OCI-LY1 (cell line): ENCODE measurements around the gene NLRC3.

Experiments
- EZH2 ChIP-seq: fragments of 200-600 bp; sonication (generic), shearing (Covaris generic); IDR thresholded peaks from 2 replicates; pipeline ENCODE4 v1.8.0; 2017; ENCODE audit warnings: borderline replicate concordance, mixed run types, mild to moderate bottlenecking, antibody characterized with exemption, low read length, moderate library complexity, mixed read lengths
- TF ChIP-seq, protein P1 (sequence below): fragments of 200-600 bp; sonication (generic), shearing (Covaris generic); IDR thresholded peaks from 2 replicates; pipeline ENCODE4 v1.5.1; 2017; ENCODE audit warnings: mild to moderate bottlenecking, antibody characterized with exemption, low read length, moderate library complexity, mixed read lengths

DNA sequence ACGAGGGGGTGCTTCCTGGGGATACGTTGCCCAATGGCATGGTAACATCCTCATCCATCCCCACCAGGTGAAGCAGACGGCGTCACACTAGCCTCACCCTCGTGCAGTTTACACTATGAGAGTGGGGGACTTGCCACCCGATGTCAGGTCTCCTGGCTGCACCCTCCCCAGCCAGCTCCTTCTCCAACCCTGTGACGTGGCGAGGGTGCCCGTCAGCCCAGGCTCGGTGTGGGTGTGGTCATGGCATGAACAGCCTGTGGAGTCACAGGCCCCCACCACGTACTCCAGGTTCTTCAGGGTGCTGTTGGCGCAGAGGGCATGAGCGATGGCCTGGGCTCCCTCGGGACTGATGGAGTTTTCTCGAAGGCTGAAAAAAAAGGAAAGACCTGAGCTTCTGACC is 28.3 kb downstream of the NLRC3 start:
- TF ChIP-seq, protein P1, sequence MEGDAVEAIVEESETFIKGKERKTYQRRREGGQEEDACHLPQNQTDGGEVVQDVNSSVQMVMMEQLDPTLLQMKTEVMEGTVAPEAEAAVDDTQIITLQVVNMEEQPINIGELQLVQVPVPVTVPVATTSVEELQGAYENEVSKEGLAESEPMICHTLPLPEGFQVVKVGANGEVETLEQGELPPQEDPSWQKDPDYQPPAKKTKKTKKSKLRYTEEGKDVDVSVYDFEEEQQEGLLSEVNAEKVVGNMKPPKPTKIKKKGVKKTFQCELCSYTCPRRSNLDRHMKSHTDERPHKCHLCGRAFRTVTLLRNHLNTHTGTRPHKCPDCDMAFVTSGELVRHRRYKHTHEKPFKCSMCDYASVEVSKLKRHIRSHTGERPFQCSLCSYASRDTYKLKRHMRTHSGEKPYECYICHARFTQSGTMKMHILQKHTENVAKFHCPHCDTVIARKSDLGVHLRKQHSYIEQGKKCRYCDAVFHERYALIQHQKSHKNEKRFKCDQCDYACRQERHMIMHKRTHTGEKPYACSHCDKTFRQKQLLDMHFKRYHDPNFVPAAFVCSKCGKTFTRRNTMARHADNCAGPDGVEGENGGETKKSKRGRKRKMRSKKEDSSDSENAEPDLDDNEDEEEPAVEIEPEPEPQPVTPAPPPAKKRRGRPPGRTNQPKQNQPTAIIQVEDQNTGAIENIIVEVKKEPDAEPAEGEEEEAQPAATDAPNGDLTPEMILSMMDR = no peak
- TF ChIP-seq EZH2 = no peak
